ENCODE measurements around the gene HIF1AN.

- no peak for TF ChIP-seq EZH2 (IDR thresholded peaks at IDR 0.05)
- no peak for TF ChIP-seq POLR2AphosphoS5 (IDR thresholded peaks at IDR 0.05; ENCODE audit: borderline replicate concordance, low read depth, low read length)
These were observed 28.4 kb upstream of the HIF1AN start for GRCh38 chr10:100507357-100507732.
